GM12891 (cell line): Measurements from ENCODE around the gene DYNLT2.

Source experiments
- POLR2A ChIP-seq: IDR thresholded peaks from 2 replicates; pipeline ENCODE4 v1.6.1; 2011; ENCODE audit warnings: low read depth, low read length, control low read depth
- POLR2AphosphoS5 ChIP-seq: IDR thresholded peaks from 2 replicates; pipeline ENCODE4 v1.6.1; 2011; ENCODE audit warnings: low read depth, low read length, control low read depth

DNA sequence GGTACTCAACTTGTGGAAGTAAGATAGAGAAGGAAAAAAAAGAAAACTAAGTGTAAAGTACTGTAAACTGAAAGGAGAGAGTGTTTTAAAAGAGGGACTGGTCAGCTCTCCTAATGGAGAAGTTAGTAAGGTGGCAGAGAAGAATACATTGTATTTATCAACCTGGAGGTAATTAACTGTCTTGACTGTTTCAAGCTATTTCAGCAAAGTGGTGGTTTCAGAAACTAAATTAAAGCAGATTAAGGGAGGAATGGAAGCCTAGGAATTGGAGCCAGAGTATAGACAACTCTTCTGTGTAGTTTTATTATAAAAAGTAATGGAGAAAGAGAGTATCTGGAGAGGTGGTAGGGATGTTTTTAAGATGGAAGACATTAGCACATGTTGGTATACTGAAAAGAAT, 24.4 kb downstream of the DYNLT2 start:
- TF ChIP-seq POLR2AphosphoS5 = no peak
- TF ChIP-seq POLR2A = no peak
